Measurements from ENCODE around the gene ZNF124. TPM values are rescaled to one million over a fixed set of nuclear protein-coding genes. Genes with fewer than 3 reads are reported as not detected.

ZNF124 gene
- total RNA-seq, 4 donors from 2014 or later = 22.6 to 58.1 (median 46.8) TPM

DNA sequence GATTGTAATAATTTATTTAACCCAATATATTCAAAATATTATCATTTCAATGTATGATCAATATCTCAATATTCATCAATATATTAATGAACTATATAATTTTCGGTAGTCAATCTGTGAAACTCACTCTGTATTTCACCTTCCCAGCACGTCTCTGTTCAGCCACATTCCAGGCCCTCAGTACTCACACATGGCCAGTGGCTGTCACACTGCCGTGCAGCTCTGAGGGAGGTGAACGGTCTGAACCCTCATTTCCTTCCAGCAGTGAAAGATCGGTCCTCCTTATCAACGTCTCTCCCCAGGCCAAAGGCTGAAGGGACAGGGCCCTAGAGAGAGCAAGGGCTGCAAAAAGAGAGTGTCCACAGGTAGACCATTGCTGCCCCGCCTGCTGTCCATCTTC lies 39.5 kb upstream of the ZNF124 start:
- peaks cover 0 to 2% of the 10 kb centered on the region in 2 donors for H3K36me3 ChIP-seq
- no peaks in the 10 kb centered on the region for H3K9me3 ChIP-seq
- H3K27me3 ChIP-seq = no peaks in the 10 kb centered on the region
- peak overlapping the region in 1 of 2 donors; percentile 87 for H3K4me3 ChIP-seq
- TF ChIP-seq POLR2A (IDR thresholded peaks at IDR 0.05) (no peak), POLR2AphosphoS5 (IDR thresholded peaks at IDR 0.05) (no peak), EP300 (IDR thresholded peaks at IDR 0.05) (no peak)
- TF ChIP-seq, protein P1, sequence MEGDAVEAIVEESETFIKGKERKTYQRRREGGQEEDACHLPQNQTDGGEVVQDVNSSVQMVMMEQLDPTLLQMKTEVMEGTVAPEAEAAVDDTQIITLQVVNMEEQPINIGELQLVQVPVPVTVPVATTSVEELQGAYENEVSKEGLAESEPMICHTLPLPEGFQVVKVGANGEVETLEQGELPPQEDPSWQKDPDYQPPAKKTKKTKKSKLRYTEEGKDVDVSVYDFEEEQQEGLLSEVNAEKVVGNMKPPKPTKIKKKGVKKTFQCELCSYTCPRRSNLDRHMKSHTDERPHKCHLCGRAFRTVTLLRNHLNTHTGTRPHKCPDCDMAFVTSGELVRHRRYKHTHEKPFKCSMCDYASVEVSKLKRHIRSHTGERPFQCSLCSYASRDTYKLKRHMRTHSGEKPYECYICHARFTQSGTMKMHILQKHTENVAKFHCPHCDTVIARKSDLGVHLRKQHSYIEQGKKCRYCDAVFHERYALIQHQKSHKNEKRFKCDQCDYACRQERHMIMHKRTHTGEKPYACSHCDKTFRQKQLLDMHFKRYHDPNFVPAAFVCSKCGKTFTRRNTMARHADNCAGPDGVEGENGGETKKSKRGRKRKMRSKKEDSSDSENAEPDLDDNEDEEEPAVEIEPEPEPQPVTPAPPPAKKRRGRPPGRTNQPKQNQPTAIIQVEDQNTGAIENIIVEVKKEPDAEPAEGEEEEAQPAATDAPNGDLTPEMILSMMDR (IDR thresholded peaks at IDR 0.05) = no peak
- WGBS, 2 donors (ENCODE audit: low coverage in 1 of 2) = 45 to 61% methylated on average over 3 to 5 of the region's 7 CpGs
- H3K4me1 ChIP-seq = peaks cover 0 to 30% (median 10%) of the 10 kb centered on the region in 3 donors
- ATAC-seq = no peak
- peak overlapping the region in 1 of 4 donors; percentile 90 for H3K27ac ChIP-seq

DNA sequence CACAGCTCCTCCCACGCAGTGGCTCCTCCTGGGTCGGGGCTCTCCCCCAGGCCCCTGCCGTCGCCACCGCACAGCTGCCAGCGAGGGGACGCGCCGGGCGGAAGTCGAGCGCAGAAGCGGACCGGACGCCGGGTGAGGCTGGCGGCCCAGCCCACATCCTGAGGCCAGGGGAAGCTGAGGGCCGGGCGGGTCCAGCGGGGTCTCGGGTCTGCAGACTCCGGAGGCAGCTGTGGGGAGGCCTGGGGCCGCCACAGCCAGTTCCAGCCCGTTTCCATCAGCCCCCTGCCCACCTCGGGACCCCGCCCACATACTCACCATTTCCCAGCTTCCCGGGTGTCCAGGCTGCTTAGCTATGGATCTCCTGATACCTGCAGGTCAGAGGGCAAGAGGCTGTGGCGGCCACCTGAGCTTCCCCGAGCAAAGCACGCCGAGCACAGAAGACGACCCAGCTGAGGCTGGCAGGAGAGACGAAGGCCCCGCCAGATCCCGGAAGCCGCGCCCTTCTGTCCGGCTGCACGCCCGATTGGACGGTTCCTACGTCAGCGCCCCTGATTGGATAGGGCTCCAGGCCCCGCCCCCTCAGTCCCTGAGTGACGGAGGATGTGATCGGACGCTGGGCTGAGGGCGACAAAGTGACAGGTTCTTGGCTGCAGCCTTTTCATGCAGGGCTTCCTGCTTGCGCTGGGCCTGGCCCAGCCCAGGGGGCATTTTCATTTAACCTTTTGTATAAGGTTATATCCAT lies 38.7 kb upstream of the ZNF124 start:
- peak overlapping the region; percentile 76 to 92 (median 89) for H3K27ac ChIP-seq
- peak overlapping the region; percentile 87 to 98 for H3K4me3 ChIP-seq
- H3K4me1 ChIP-seq = peaks cover 0 to 30% (median 10%) of the 10 kb centered on the region in 3 donors
- no peaks in the 10 kb centered on the region for H3K9me3 ChIP-seq
- no peaks in the 10 kb centered on the region for H3K27me3 ChIP-seq
- TF ChIP-seq EP300 (IDR thresholded peaks at IDR 0.05) = no peak
- TF ChIP-seq POLR2AphosphoS5 (IDR thresholded peaks at IDR 0.05) = peak; percentile 81
- TF ChIP-seq, protein P1 (IDR thresholded peaks at IDR 0.05) = peak in 1 of 4 experiments; percentile 22
- peak; percentile 64 to 78 for TF ChIP-seq POLR2A (IDR thresholded peaks at IDR 0.05)
- peaks cover 0 to 10% of the 10 kb centered on the region in 2 donors for H3K36me3 ChIP-seq
- 0% methylated on average over 7 of the region's 49 CpGs; no CpG with 5 or more reads in 1 of the 2 donors for WGBS, 2 donors (ENCODE audit: low coverage in 1 of 2)
- peak; percentile 100 for ATAC-seq

DNA sequence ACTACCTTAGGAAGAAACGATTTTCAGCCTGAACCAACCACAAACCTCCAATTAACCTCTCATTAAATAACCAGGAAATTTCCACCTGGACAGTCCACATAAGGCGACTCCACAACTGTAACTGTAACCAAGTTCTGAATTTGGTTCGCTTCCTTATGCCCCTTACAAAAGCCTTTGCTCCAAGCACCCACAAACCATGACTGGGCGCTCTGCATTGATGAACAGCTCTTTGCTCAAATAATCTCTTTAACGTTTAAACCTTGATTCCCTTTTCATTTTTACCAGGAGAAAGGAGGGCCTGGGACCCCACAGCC lies 38.2 kb upstream of the ZNF124 start:
- TF ChIP-seq, protein P1 (IDR thresholded peaks at IDR 0.05) = no peak
- no peak for TF ChIP-seq POLR2A (IDR thresholded peaks at IDR 0.05)
- TF ChIP-seq POLR2AphosphoS5 (IDR thresholded peaks at IDR 0.05) = no peak
- peak overlapping the region in 3 of 4 donors; percentile 88 to 92 (median 90) for H3K27ac ChIP-seq

DNA sequence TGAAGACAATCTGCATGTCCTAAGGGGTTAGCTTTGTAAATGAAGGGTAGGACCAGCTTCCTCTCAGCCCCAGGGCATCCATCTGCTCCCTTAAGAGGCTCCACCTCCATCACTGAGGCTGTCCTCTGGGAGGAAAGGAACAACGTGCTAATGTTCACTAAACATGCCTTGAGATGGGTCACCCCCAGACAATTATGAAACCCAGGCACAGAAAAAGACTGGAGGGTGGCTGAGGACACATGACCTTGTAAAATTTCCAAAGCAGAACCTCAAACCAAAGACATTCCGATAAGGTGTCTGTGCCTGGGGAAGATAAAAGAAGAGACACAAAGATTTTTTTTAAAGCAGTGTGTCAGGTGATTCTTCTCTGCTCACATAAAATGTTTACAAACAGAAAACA lies 37.6 kb upstream of the ZNF124 start:
- peak overlapping the region in 1 of 2 donors; percentile 87 for H3K4me3 ChIP-seq
- WGBS, 2 donors (ENCODE audit: low coverage in 1 of 2) = 35 to 71% methylated on average over 1 to 2 of the region's 2 CpGs
- no peak overlapping the region for H3K27ac ChIP-seq
- TF ChIP-seq POLR2A (IDR thresholded peaks at IDR 0.05) = no peak
- TF ChIP-seq, protein P1 (IDR thresholded peaks at IDR 0.05) = no peak
- TF ChIP-seq POLR2AphosphoS5 (IDR thresholded peaks at IDR 0.05) = no peak
- TF ChIP-seq EP300 (IDR thresholded peaks at IDR 0.05) = no peak
- H3K4me1 ChIP-seq = peaks cover 0 to 30% (median 10%) of the 10 kb centered on the region in 3 donors
- H3K36me3 ChIP-seq = peaks cover 0 to 10% of the 10 kb centered on the region in 2 donors
- no peaks in the 10 kb centered on the region for H3K9me3 ChIP-seq
- no peaks in the 10 kb centered on the region for H3K27me3 ChIP-seq
- no peak for ATAC-seq

More for the DNA sequence above, 38.2 kb upstream of the ZNF124 start:
- H3K4me1 ChIP-seq = peaks cover 0 to 30% (median 10%) of the 10 kb centered on the region in 3 donors
- WGBS, 2 donors (ENCODE audit: low coverage in 1 of 2) = 0 to 7% methylated on average over 4 to 5 of the region's 5 CpGs
- H3K27me3 ChIP-seq = no peaks in the 10 kb centered on the region
- peaks cover 0 to 10% of the 10 kb centered on the region in 2 donors for H3K36me3 ChIP-seq
- ATAC-seq = peak; percentile 0
- H3K4me3 ChIP-seq = peak overlapping the region; percentile 87 to 98
- no peaks in the 10 kb centered on the region for H3K9me3 ChIP-seq

DNA sequence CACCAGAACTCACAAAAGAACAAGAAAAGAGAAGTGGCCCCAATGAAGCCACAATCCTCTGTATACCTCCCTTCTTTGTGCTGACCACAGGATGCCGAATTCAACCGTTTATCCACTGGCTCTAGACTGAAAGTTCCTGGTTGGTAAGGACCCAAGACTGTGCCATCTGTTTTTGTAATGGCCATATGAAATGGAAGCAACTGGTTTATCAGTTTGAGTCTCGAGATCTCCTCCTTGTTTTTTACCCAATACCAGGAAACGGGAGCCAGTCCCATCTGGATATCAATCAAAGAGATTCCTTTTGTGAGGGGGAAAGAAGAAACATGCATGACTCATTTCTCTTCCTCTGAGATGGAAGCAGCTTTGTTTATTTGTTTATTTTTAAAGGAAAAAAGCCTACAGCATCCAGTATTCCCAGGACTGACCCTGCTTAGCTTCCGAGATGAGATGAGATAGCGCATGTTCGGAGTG lies 32.4 kb upstream of the ZNF124 start:
- no peak overlapping the region for H3K4me3 ChIP-seq
- H3K27ac ChIP-seq = no peak overlapping the region
- no peaks in the 10 kb centered on the region for H3K9me3 ChIP-seq
- H3K4me1 ChIP-seq = peaks cover 0 to 19% (median 3%) of the 10 kb centered on the region in 3 donors
- TF ChIP-seq POLR2A (IDR thresholded peaks at IDR 0.05) = no peak
- no peak for TF ChIP-seq EP300 (IDR thresholded peaks at IDR 0.05)
- TF ChIP-seq, protein P1 (IDR thresholded peaks at IDR 0.05) = no peak
- no peak for TF ChIP-seq POLR2AphosphoS5 (IDR thresholded peaks at IDR 0.05)
- no peak for ATAC-seq
- WGBS, 2 donors (ENCODE audit: low coverage in 1 of 2) = 76 to 82% methylated on average over 2 to 7 of the region's 7 CpGs
- H3K36me3 ChIP-seq = peaks cover 0 to 43% of the 10 kb centered on the region in 2 donors
- H3K27me3 ChIP-seq = no peaks in the 10 kb centered on the region

Measured in gastroesophageal sphincter (tissue), 4 donors.